Psoas muscle (tissue), 8 donors: ENCODE results near the gene MARCHF3. TPM values are rescaled to one million over a fixed set of nuclear protein-coding genes. Genes with fewer than 3 reads are reported as not detected.
A peak's percentile ranks its signal among the peaks of the same experiment; 100 is the strongest.

Source experiments
- ATAC-seq, 4 donors: fragments of 200-7000 bp; cut with Tn5 transposase; one replicate each; pipeline ENCODE4 v1.9.1; 2020; ENCODE audit warnings: moderate library complexity in 3 of 4, mild to moderate bottlenecking in 2 of 4
- DNase-seq, 2 donors: peaks; one replicate each; pipeline ENCODE4 v3.0.0-alpha.2; 2020
- H3K27ac ChIP-seq: fragments of 200-600 bp; one replicate; pipeline ENCODE4 v1.8.0; 2022
- H3K27me3 ChIP-seq, 3 donors: fragments of 200-600 bp in 1 of 3; one replicate each; pipeline versions ENCODE4 v1.6.1 to v1.8.0; 2013 to 2022; ENCODE audit warnings: low read length in 2 of 3, mild to moderate bottlenecking in 2 of 3, moderate library complexity in 1 of 3; ENCODE audit not compliant: insufficient read depth in 3 of 3
- H3K36me3 ChIP-seq, 2 donors: fragments of 200-600 bp in 1 of 2; one replicate each; pipeline versions ENCODE4 v1.6.1 to v1.8.0; 2013 to 2022; ENCODE audit warnings: low read depth in 1 of 2, mild to moderate bottlenecking in 1 of 2, moderate library complexity in 1 of 2; ENCODE audit not compliant: insufficient read depth in 1 of 2
- H3K4me1 ChIP-seq: fragments of 200-600 bp; one replicate; pipeline ENCODE4 v1.8.0; 2022
- H3K4me3 ChIP-seq: fragments of 200-600 bp; one replicate; pipeline ENCODE4 v1.8.0; 2022; ENCODE audit warnings: mild to moderate bottlenecking
- H3K9me3 ChIP-seq: fragments of 200-600 bp; one replicate; pipeline ENCODE4 v1.8.0; 2022
- WGBS, 3 donors: extraction: QIAGEN DNeasy Blood & Tissue Kit; methylation state at CpG; one replicate each; pipeline versions ENCODE4 v1.1.6 to v1.1.7; 2013; 5-methylcytosine and 5-hydroxymethylcytosine counted together
- intact Hi-C, 2 donors: fragments of 100-400 bp; cut with DNase I; formaldehyde crosslinking; loops; one replicate each; pipeline versions ENCODE4 v1.11.0 to v1.14.2; 2022
- polyA plus RNA-seq, 3 donors: library from polyadenylated mRNA; stranded (reverse); fragments of 200-250 nt; gene quantifications; one replicate each; pipeline ENCODE4 v1.2.3, GENCODE V29; 2013
- total RNA-seq, 4 donors: library from RNA; stranded (reverse); fragmentation: NEBNext Ultra II Directional in 2 of 4; extraction: Animal tissue kit (Norgen Biotek cat#: 25700) in 2 of 4; gene quantifications; one replicate each; pipeline versions ENCODE4 v1.2.1 to v1.2.4, GENCODE V29; 2021 to 2023
- TF ChIP-seq, protein P1 (sequence below): fragments of 200-600 bp; IDR thresholded peaks from one replicate; pipeline ENCODE4 v1.8.0; 2022; ENCODE audit warnings: antibody characterized with exemption
- donor health status: healthy with polysubstance abuse.
- donor health status: DM: no; HTN: no; CAD: no; lungs with moderate emphysema.
- donor health status: Bipolar disorder and iron deficiency.
- donor health status: healthy.
- donor health status: DM: yes; HTN: yes; CAD: no.
- donor health status: DM: no; HTN: no; CAD: no.
- donor health status: DM: no; HTN: no; CAD: no.
- donor health status: DM: yes; HTN: yes; CAD: no.

MARCHF3 gene
- total and polyA plus RNA-seq, 7 donors = 6.0 to 22.0 (median 12.0) TPM

DNA sequence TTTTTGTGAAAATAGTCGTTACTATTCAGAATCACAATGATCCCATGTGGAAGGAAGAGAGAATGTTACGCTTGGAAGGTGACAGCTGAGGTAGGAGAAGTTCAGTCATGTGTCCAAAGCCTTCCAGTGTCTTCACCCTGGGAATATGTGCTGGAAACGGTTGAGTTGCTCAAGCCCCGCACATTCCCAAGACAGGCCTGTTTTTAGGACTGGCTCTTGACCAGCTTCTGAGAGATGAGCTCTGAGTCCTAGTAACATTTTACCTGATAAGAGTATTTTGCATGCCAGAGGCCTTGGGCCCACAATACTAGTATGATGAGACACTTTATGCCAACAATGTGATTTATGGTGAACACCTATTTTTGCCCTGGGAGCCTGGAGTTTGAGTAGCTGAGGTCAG is 151.7 kb downstream of the MARCHF3 start:
- WGBS, 3 donors = 38 to 76% (median 54%) methylated on average over 4 of the region's 4 CpGs
- Histone ChIP-seq H3K27me3 (no peaks in the 10 kb centered on the region), H3K36me3 (no peaks in the 10 kb centered on the region), H3K27ac (no peak overlapping the region), H3K4me1 (peaks cover 5% of the 10 kb centered on the region), H3K9me3 (no peaks in the 10 kb centered on the region), H3K4me3 (no peak overlapping the region)
- intact Hi-C loops = no loop called here
- ATAC-seq (peak in 2 of 4 donors; percentile 71 to 77), DNase-seq (no peak)
- TF ChIP-seq, protein P1, sequence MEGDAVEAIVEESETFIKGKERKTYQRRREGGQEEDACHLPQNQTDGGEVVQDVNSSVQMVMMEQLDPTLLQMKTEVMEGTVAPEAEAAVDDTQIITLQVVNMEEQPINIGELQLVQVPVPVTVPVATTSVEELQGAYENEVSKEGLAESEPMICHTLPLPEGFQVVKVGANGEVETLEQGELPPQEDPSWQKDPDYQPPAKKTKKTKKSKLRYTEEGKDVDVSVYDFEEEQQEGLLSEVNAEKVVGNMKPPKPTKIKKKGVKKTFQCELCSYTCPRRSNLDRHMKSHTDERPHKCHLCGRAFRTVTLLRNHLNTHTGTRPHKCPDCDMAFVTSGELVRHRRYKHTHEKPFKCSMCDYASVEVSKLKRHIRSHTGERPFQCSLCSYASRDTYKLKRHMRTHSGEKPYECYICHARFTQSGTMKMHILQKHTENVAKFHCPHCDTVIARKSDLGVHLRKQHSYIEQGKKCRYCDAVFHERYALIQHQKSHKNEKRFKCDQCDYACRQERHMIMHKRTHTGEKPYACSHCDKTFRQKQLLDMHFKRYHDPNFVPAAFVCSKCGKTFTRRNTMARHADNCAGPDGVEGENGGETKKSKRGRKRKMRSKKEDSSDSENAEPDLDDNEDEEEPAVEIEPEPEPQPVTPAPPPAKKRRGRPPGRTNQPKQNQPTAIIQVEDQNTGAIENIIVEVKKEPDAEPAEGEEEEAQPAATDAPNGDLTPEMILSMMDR = no peak

DNA sequence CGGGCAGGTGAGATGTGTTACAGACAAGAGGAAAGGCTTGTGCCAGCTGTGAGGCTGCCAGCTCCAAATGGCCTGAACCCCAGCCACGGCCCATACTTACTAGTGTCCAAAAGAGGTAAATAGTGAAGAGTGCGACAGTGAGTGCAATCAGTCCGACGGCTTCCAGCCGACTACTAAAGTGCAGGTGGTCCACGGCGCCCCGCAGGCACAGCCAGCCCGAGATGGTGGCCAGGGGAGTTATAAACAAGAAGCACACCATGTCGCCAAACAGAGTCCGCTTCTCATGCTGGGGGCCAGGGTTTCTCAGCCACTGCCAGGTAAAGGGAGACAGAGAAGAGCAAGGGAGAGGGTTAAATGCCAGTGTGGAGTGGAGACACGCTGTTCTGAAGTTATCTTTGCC is 152.3 kb downstream of the MARCHF3 start:
- TF ChIP-seq, protein P1 = no peak
- H3K27me3 ChIP-seq = no peaks in the 10 kb centered on the region
- ATAC-seq (no peak), DNase-seq (no peak)
- no peaks in the 10 kb centered on the region for H3K9me3 ChIP-seq
- intact Hi-C loops = no loop called here
- 79 to 87% (median 79%) methylated on average over 13 of the region's 13 CpGs for WGBS, 3 donors
- no peak overlapping the region for H3K4me3 ChIP-seq
- peaks cover 5% of the 10 kb centered on the region for H3K4me1 ChIP-seq
- no peak overlapping the region for H3K27ac ChIP-seq
- H3K36me3 ChIP-seq = no peaks in the 10 kb centered on the region

DNA sequence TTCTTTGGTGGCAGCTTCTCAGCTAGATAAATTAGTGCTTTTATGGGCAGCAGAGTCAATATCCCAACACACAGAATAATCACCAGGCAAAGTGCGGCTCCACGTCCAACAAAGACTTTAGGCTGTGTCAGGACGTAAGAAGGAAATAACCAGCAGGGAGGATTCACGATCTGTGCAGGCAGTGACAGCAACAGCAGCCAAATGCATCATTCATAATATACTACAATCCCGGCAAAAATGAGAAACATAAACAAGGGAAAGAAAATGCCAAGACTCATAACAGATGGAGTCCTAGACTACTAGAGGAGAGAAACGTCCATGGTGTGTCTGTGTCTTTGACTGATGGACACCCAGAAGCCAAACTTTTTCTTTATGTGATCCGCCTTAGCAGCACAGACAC is 152.8 kb downstream of the MARCHF3 start:
- WGBS, 3 donors = 80 to 87% (median 83%) methylated on average over 7 of the region's 7 CpGs
- Histone ChIP-seq H3K9me3 (no peaks in the 10 kb centered on the region), H3K27ac (no peak overlapping the region), H3K36me3 (no peaks in the 10 kb centered on the region), H3K4me1 (peaks cover 5% of the 10 kb centered on the region), H3K4me3 (no peak overlapping the region), H3K27me3 (no peaks in the 10 kb centered on the region)
- intact Hi-C loops = no loop called here
- DNase-seq (no peak), ATAC-seq (no peak)
- TF ChIP-seq, protein P1 = no peak

DNA sequence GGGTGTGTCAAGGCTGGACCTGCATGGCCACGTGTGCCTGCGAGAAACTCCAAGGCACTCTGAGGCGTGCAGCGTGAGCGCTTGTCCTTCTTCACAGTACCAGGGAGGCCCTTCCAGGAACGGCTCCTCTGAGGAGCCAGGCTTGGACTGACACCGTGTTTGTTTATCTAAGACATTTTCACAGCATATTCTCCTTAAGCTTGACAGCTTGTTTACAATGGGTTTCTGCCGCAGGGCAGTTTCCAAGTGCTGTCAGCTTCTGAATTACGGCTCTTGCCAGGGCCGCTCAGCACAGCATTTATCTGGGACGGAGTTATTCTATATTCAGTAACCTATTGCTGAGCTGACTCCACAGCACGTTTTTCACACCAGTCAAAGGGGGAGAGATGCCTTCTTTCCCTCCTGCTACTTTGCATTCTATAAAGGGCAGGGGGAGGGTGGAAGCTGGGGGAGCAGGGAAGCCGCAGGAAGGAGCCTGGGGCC is 155.0 kb downstream of the MARCHF3 start:
- TF ChIP-seq, protein P1 = no peak
- ATAC-seq = no peak
- H3K27ac ChIP-seq = no peak overlapping the region
- DNase-seq = no peak
- no peak overlapping the region for H3K4me3 ChIP-seq
- H3K4me1 ChIP-seq = peaks cover 5% of the 10 kb centered on the region
- H3K36me3 ChIP-seq = no peaks in the 10 kb centered on the region
- 71 to 84% (median 84%) methylated on average over 13 of the region's 13 CpGs for WGBS, 3 donors
- intact Hi-C loops = no loop called here
- H3K27me3 ChIP-seq = no peaks in the 10 kb centered on the region
- H3K9me3 ChIP-seq = no peaks in the 10 kb centered on the region
